ENCODE measurements around the gene ANKRD52.

The ANKRD52 gene

GRCh38 chr12:56237552-56237951, 20.6 kb downstream of the ANKRD52 start:
- no peak for DNase-seq

DNA sequence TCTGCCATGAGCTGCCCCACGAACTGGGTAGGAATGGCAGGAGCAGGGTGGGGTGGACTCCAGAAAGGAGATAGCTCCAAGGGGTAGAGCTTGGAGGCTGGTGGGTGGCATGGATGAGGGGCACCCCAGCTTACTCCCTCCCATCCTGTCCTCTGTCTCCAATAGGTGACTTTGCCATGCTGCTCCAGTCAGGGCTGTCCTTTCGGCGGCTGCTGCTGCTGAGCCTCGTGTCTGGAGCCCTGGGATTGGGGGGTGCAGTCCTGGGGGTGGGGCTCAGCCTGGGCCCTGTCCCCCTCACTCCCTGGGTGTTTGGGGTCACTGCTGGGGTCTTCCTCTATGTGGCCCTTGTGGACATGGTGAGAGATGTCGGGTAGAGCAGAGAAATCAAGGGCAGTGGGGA, 21.2 kb downstream of the ANKRD52 start:
- DNase-seq, result no peak

DNA sequence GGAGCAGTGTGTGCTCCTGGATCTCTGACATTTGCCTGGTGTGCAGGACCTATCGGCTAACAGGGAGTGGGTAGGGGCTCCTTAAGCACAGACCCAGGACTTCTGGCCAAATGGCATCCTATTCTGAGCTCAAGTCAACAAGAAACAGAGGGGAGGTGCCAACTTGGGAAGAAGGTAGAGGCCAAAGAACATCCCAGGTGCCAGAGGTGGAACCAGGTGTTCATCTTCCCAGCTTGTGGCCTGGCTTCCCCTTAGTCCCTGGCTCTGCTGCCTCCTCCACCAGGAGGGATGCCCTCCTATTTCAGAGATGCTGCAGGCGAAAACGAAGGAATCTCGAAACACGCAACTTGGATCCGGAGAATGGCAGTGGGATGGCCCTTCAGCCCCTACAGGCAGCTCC, 22.1 kb downstream of the ANKRD52 start:
- no peak for DNase-seq

GRCh38 chr12:56234746-56235436, 23.3 kb downstream of the ANKRD52 start:
- no peak for DNase-seq

- DNase-seq, result no peak
These were observed 27.0 kb downstream of the ANKRD52 start for GRCh38 chr12:56231184-56231582.

DNA sequence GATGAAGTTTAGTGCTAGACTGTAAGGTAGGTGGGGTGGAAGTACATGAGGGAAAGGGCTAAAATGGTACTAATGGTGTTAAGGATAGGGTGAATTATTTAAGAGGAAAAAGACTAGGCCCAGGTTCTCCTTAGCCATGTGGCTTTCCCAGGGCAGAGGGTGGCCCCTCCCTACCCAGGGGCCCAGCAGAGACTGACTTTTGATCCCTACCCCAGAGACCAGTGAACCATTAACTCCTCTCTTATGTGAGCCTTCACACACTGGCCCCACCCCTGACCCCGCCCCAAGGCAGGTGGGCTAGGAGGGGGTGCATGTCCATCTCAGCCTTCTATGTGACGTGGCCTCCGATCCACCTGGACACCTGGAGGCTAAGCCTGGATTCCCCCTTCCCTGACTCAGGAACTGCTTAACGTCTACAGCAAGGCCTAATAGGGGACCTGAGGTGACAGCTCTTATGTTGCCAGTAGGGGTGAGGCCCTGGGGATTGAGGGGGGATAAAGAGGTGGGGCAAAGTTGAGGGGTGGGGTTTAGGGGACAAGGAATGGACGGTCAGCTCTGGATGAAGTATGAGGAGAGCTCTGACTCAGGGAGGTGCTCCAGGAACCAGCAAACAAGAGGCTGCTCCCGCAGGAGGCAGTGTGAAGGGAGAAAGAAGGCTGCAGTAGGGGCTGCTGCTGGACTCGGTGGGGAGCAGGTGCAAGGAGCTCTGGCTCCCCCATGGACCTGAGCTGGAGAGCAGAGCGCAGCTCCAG, 27.6 kb downstream of the ANKRD52 start:
- DNase-seq, result no peak

DNA sequence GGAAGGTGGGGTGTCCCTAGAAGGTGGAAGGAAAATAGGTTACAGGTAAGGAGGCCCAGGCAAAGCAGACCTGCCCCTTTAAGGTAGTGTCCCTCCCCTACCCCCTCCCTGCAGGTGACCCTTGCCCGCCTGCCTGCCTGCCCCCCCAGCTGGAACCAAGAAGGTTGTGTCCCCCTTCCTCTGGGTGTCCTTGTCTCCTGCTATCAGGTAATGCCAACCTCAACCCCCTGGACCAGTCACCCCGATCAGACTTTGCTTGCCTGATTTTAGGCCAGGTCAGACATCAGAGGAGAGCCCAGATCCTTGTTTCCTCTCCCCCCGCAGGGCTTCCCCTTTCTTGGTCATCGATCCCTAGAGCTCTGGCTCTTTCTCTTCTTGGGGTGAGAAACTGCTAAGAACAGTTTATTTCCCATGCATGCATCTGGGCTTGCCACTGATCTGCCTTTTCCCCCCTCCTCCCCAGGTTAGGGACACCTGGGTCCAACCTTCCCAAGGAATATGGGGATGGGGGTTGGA, 28.2 kb downstream of the ANKRD52 start, which contains the start of gene SLC39A5:
Gene SLC39A5, plus strand, starts transcription at position 136 of the 516 bp plus-strand sequence. CDS start 1,224 bp downstream, outside the sequence.
- no peak for DNase-seq

DNA sequence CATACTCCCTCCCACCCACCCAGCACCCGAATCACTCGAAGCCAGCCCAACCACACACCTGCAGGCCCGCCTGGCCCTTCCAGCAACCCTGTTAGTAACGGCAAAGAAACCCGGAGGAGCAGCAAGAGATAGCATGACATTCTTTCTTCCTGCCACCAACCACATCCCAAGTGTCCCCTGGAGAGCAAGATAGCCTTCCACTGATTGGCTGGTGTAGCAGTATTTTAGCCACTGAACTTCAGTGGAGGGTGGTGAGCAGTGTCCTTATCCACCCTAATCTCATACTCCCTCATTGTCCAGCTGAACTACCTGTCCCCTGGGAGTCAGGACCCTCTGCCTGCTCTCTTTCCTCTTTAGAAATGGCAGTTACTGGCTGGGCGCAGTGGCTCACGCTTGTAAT, 29.1 kb downstream of the ANKRD52 start:
- no peak for DNase-seq

GRCh38 chr12:56224954-56225353, 33.2 kb downstream of the ANKRD52 start:
- DNase-seq, result no peak

DNA sequence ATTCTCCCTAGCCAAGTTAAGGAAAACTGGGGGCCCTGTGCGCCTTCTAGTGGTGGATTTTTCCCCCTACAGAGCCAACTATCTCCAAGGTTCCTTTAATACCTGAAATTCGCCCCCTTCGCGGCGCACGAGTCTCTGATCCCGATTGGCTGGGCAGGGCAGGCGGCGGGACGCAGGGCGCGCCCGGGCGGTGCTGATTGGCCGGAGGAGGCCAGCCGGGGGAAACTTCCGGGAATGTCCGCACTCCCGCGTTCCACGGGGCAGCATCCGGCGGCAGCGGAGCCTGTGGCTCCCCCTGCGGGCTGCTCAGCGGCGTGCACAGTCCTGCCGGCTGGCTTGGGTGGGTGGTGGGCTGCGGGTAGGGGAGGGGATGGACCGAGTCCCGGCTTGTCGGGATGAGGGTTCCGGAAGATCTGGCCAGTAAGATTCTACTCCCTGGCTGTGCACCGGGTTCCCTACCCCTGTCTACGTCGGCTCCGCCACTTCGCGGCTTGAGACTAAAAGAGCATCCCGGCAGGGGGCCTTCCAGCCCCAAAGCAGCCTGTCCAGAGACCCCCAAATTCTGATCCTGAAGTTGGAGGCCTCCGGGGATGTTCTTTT, 34.0 kb downstream of the ANKRD52 start, which contains the start of gene NABP2:
Gene NABP2, plus strand, starts transcription at position 241 of the 600 bp plus-strand sequence. CDS start 515 bp downstream, outside the sequence.
- DNase-seq, result peak; percentile 99

DNA sequence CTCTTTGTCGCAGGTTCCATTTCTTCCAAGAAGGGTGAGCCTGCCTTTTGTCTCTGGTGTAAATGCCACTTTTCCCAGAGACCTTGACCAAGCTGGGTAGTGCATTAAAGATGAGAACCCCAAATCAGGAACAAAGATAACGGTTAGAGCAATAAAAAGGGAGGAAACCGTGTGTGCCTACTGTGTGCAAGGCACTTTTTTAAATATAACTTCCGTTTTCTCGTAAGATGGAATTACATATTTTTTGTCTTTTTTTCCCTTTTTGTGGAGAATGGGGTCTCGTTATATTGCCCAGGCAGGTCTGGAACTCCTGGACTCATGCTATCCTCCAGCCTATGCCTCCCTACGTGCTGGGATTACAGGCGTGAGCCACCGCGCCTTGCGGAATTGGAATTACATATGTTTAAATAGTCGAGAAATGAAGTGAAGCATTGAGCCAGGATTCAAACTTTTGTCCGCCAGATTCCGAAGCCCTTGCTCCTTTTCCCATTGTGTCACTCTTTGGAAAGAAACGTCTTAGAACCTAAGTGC, 34.5 kb downstream of the ANKRD52 start:
- no peak for DNase-seq

GRCh38 chr12:56222531-56222895, 35.7 kb downstream of the ANKRD52 start:
- DNase-seq, result no peak

DNA sequence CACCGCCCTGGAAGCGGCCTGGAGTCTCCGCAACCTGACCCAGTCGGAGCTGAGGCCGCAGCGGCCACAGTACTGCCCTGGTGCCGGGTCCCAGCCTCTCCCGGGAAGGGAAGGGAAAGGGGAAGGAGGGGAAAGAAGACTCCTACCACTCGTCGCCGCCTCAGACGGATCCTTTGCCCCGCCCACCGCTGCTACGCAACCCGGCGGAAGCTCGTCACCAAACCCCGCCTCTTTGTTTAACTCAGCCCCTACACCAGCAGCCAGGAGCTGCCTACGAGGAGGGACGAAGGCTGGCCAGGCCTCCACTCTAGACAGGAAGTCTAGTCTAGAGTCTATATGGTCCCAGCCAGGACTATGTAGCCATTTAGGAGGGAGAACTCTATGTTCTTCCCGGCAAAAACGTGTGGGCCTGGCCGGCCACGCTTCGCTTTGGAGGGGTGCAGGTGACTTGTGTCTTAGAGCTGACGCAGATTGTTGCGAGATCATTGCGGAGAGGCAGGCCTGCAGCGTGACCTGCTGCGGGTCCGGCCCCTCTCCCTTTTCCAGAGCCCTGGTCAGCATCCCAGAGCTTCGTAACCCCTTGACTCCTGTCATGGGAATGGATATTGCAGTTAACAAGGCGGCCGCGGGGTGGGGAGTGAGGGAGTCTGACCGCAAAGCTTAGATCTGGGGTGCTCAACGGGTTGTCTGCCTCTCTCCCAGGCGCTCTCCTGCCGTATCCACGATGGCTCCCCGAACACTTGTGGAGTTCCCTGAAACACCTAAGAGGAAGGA, 36.2 kb downstream of the ANKRD52 start, which contains the start of gene RNF41:
Gene RNF41, minus strand, starts transcription at position 166 of the 774 bp plus-strand sequence. CDS start 7,875 bp downstream, outside the sequence.
- DNase-seq, result peak; percentile 98

- peak; percentile 87 for DNase-seq
These were observed 36.9 kb downstream of the ANKRD52 start for GRCh38 chr12:56221232-56221756.

DNA sequence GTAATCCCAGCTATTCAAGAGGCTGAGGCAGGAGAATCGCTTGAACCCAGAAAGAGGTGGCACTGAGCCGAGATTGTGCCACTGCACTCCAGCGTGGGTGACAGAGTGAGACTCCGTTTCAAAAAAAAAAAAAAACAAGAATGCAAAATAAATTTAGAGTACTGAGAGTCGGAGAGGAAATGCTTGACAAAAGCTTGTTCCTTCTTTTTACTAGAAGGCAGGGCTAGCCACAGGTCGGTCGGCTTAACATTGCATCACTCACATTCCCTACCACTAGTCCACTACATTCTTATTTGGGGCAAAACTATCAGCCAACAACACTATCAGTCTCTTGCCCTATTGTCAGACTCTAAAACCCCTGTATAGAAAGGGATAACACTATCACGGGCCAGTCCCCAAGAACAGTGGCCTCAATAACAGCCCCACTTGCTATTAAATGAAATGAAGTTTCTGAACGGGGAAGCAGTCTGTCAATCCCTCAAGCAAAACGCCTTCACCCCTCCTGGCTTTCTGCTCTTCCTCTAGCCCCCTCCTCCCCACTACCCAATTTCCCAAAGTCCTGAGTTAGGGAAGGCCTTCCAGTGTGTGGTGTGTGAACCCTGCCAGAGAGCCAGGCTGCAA, 37.5 kb downstream of the ANKRD52 start:
- peak; percentile 52 for DNase-seq

- no peak for DNase-seq
These were observed 38.3 kb downstream of the ANKRD52 start for GRCh38 chr12:56219840-56220239.

DNA sequence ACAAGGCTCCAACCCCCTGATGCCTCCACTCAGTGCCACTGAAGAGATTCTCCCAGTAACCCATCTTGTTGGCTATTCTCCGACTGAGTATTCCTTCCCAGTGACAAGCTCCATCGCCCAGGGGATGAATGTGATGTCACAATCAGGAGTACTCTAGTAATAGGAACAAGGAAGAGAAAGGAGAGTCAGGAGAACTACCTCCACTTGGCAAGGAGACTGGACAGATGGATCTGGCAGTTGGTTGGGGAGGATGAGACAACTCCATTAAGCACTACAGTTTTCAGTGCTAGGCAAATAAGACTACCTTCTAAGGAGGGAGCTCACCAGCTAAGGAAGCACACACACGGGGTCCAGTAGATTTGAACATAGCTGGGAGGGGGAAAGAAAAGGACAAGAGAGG, 41.7 kb downstream of the ANKRD52 start:
- DNase-seq, result no peak

DNA sequence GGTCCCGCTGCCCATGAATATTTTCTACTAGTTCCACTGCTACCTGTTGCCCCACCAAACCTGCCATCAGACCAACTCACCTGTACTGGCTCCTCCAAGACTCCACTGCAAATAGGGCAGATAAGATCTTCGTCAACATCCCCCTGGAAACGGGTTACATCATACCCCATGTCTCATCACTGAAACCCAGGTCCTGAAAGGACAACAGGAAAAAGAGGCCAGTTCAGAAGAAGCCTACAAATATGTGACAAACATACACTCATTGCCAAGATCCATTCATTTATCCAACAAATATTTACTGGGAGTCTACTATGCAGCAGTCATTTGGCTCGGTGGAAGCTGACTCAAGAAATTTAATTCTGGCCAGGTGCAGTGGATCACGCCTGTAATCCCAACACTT, 44.3 kb downstream of the ANKRD52 start:
- DNase-seq, result no peak

DNA sequence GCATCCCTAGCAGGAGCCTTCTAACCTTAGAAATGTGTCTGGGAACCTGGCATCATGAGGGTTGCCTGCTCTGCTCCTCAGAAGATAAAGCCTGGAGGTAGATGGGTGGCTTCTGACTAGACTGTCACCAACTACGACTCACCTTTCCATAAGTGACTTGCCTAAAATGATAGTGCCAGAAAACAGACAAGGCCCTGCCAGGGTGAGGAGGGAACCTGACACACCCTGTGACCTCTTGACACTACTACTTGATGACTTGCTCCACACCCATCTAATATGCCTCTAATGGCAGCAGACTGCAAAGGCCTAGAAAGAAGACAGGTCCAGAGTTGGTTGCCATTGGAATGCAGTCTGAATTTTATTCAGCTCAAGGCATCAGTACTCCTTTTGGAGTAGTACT, 45.8 kb downstream of the ANKRD52 start:
- no peak for DNase-seq

DNA sequence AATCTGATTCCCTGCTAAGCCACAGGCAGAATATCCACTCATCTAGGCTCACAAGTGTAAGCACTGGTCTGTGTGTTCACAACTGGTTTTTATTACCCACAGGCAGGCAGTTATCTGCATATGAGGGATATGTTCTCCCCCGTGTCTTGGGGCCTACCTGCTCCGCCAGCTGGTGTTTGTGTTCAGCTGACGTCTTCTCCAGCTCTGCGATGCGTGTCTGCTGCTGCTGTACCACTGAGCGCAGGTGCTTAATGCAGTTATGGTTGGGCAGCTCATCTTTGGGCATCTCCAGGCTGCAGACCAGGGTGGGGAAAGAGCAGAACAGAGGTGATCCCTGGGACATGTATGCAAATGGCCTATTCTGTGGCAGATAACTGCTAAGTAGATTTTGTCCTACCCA, 50.2 kb downstream of the ANKRD52 start:
- no peak for DNase-seq

DNA sequence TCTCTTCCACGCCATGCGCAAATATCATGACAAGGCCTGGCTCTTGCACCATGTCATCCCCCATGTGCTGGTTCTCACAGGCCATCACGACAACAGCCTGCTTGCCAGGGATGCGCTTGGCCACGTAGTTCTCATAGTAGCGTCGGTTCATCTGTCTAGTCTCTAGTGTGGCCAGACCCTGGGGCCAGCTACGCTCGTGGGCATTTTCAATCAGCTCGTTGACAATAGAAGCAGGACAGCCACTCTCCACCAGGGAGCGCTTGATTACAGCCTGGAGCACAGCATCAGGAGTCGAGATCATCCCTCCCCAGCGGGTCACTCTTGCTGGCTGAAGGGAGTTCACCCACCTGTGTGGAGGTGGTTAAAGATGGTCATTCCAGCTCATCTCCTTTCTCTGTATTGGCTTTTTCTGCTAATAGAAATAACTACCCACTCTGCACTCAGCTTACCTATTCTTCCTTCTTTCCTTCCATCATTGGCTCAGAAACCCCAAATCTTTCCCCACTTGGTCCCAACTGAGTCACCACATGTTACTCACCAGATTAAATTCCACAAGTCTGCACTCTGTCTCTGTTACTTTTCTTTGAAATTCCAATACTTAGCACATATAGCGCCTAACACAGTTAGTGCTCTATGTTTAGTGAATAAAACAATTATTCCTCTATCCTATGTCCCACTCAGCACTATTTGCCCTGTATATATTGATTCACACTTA, 51.6 kb downstream of the ANKRD52 start:
- DNase-seq, result peak; percentile 59
